Brain pericyte (primary cell): ENCODE results near the gene CNDP2.

Experiments
- DNase-seq: peaks from one replicate; pipeline ENCODE4 v3.0.0-alpha.2; 2012; ENCODE audit warnings: low read depth, low spot score

CNDP2 gene

GRCh38 chr18:74569401-74569800, 73.2 kb downstream of the CNDP2 start:
- DNase-seq = no peak

DNA sequence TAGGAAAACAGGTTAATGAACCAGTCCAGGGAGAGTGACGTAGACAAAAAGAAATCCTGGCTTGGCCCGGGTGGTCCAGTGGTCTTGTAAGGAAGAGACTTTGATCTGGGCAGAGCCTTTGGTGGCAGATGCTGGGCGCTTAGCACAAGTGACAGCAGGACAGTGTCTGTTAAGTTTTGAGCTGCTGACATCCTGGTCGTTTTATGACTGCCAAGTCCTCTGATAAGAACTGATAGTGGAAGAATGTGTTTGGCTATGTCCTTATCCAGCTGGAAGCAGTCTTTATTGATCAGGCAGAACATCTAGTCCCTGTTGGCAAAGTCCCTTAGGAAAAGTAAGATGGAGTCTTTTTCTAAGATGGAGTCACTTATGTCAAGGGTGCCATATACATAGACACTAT, 74.1 kb downstream of the CNDP2 start:
- no peak for DNase-seq

GRCh38 chr18:74571895-74572680, 75.9 kb downstream of the CNDP2 start:
- DNase-seq = no peak

GRCh38 chr18:74573053-74573452, 76.9 kb downstream of the CNDP2 start:
- DNase-seq = no peak
